Prostate gland (tissue), 2 donors: ENCODE measurements around the gene E2F4.

Experiments used
- CTCF ChIP-seq, 4 experiments: fragments of 200-600 bp in 2 of 4; fragments of 450-650 bp in 2 of 4; sonication (generic) in 2 of 4; IDR thresholded peaks; 1 replicate in 3 of 4; 2 replicates in 1 of 4; pipeline ENCODE4 v1.5.1; 2016 to 2019; ENCODE audit warnings: antibody characterized with exemption in 4 of 4, mild to moderate bottlenecking in 2 of 4, moderate library complexity in 2 of 4
- POLR2A ChIP-seq: fragments of 450-650 bp; IDR thresholded peaks from one replicate; pipeline ENCODE4 v1.6.1; 2016; ENCODE audit warnings: antibody characterized with exemption, mild to moderate bottlenecking
- POLR2AphosphoS5 ChIP-seq: sonication (generic); formaldehyde crosslinking; IDR thresholded peaks from one replicate; pipeline ENCODE4 v1.6.1; 2017; ENCODE audit warnings: antibody characterized with exemption

- no peak for TF ChIP-seq CTCF (IDR thresholded peaks at IDR 0.05)
- no peak for TF ChIP-seq POLR2A
- no peak for TF ChIP-seq POLR2AphosphoS5
These were observed 35.6 kb downstream of the E2F4 start for GRCh38 chr16:67227567-67227921.
